Liver (tissue), 9 donors: ENCODE results near the gene KAT6B. TPM values are rescaled to one million over a fixed set of nuclear protein-coding genes. Genes with fewer than 3 reads are reported as not detected.

Experiments used
- DNase-seq: peaks from one replicate; pipeline ENCODE4 v3.0.0-alpha.2; 2017; ENCODE audit warnings: low spot score
- H3K27ac ChIP-seq, 2 donors: one replicate each; pipeline ENCODE4 v1.7.0; 2013; ENCODE audit warnings: inconsistent platforms in 2 of 2, low read length in 2 of 2, control low read depth in 1 of 2, low read depth in 1 of 2, mild to moderate bottlenecking in 1 of 2
- H3K27me3 ChIP-seq, 4 donors: one replicate each; pipeline versions ENCODE4 v1.6.1 to v1.7.0; 2013; ENCODE audit warnings: low read length in 3 of 4, inconsistent platforms in 1 of 4, mild to moderate bottlenecking in 1 of 4, moderate library complexity in 1 of 4; ENCODE audit not compliant: control insufficient read depth in 4 of 4, insufficient read depth in 4 of 4
- H3K36me3 ChIP-seq, 4 donors: one replicate each; pipeline versions ENCODE4 v1.6.1 to v1.7.0; 2013; ENCODE audit warnings: low read length in 3 of 4, mild to moderate bottlenecking in 3 of 4, low read depth in 1 of 4, moderate library complexity in 1 of 4; ENCODE audit not compliant: control insufficient read depth in 4 of 4, insufficient read depth in 3 of 4
- H3K4me1 ChIP-seq, 4 donors: one replicate each; pipeline versions ENCODE4 v1.6.1 to v1.7.0; 2013; ENCODE audit warnings: low read length in 3 of 4, mild to moderate bottlenecking in 3 of 4, moderate library complexity in 1 of 4; ENCODE audit not compliant: control insufficient read depth in 4 of 4, insufficient read depth in 4 of 4
- H3K4me3 ChIP-seq, 3 donors: one replicate each; pipeline versions ENCODE4 v1.6.1 to v1.7.0; 2013; ENCODE audit warnings: low read length in 3 of 3, control low read depth in 1 of 3, low read depth in 1 of 3, mild to moderate bottlenecking in 1 of 3
- H3K9ac ChIP-seq, 2 donors: one replicate each; pipeline ENCODE4 v1.7.0; 2013; ENCODE audit warnings: low read length in 2 of 2, mild to moderate bottlenecking in 2 of 2, moderate library complexity in 2 of 2, control low read depth in 1 of 2, low read depth in 1 of 2
- H3K9me3 ChIP-seq, 4 donors: one replicate each; pipeline versions ENCODE4 v1.6.1 to v1.7.0; 2013; ENCODE audit warnings: low read length in 3 of 4; ENCODE audit not compliant: control insufficient read depth in 4 of 4
- EGR1 ChIP-seq, 2 donors: IDR thresholded peaks; 2 replicates each; pipeline ENCODE4 v1.6.1; 2016 to 2018; ENCODE audit warnings: antibody characterized with exemption in 2 of 2, low read depth in 2 of 2
- GABPA ChIP-seq, 2 donors: IDR thresholded peaks in 1 of 2; conservative IDR thresholded peaks in 1 of 2; 2 replicates each; pipeline ENCODE4 v1.6.1; 2016; ENCODE audit warnings: antibody characterized with exemption in 2 of 2, mild to moderate bottlenecking in 1 of 2, moderate library complexity in 1 of 2
- HNF4A ChIP-seq, 2 donors: conservative IDR thresholded peaks; 2 replicates each; pipeline ENCODE4 v1.6.1; 2016; ENCODE audit warnings: antibody characterized with exemption in 2 of 2, mild to moderate bottlenecking in 2 of 2
- HNF4G ChIP-seq: IDR thresholded peaks from 2 replicates; pipeline ENCODE4 v1.6.1; 2016; ENCODE audit warnings: antibody characterized with exemption
- JUND ChIP-seq, 2 donors: IDR thresholded peaks; 2 replicates each; pipeline ENCODE4 v1.6.1; 2016; ENCODE audit warnings: antibody characterized with exemption in 2 of 2
- RAD21 ChIP-seq, 2 donors: IDR thresholded peaks; 2 replicates each; pipeline ENCODE4 v1.6.1; 2016; ENCODE audit warnings: antibody characterized with exemption in 2 of 2, mild to moderate bottlenecking in 2 of 2
- RXRA ChIP-seq, 2 donors: IDR thresholded peaks; 2 replicates each; pipeline ENCODE4 v1.6.1; 2017 to 2018; ENCODE audit warnings: antibody characterized with exemption in 2 of 2, mild to moderate bottlenecking in 1 of 2
- SP1 ChIP-seq: IDR thresholded peaks from 2 replicates; pipeline ENCODE4 v1.6.1; 2018; ENCODE audit warnings: antibody characterized with exemption, mild to moderate bottlenecking
- WGBS: extraction: QIAGEN DNeasy Blood & Tissue Kit; methylation state at CpG from one replicate; pipeline ENCODE4 v1.1.7; 2013; 5-methylcytosine and 5-hydroxymethylcytosine counted together
- polyA plus RNA-seq, 2 donors: library from polyadenylated mRNA; stranded (reverse) in 1 of 2; unstranded in 1 of 2; fragments of 200-250 nt in 1 of 2; fragments of >200 nt in 1 of 2; fragmentation: Nextera tagmentation in 1 of 2; extraction: Ambion mirVana in 1 of 2; gene quantifications; one replicate each; pipeline versions ENCODE4 v1.2.1 to v1.2.3, GENCODE V29; 2013 to 2015
- total RNA-seq, 2 donors: library from RNA; depleted of rRNA; stranded (reverse); fragments of >200 nt; gene quantifications; one replicate each; pipeline ENCODE4 v1.2.3, GENCODE V29; 2014
- TF ChIP-seq, protein P1 (sequence below): IDR thresholded peaks from 2 replicates; pipeline ENCODE4 v1.6.1; 2016; ENCODE audit warnings: antibody characterized with exemption, mild to moderate bottlenecking
- TF ChIP-seq, protein P2 (sequence below): IDR thresholded peaks from 2 replicates; pipeline ENCODE4 v1.6.1; 2016; ENCODE audit warnings: antibody characterized with exemption
- TF ChIP-seq, protein P3 (sequence below): IDR thresholded peaks from 2 replicates; pipeline ENCODE4 v1.6.1; 2016; ENCODE audit warnings: antibody characterized with exemption
- donor health status: healthy.
- donor health status: healthy.
- donor health status: healthy.
- donor health status: healthy.
- donor health status: healthy.

Gene KAT6B
- total and polyA plus RNA-seq, 4 donors: 2.0 to 21.2 (median 8.8) TPM

DNA sequence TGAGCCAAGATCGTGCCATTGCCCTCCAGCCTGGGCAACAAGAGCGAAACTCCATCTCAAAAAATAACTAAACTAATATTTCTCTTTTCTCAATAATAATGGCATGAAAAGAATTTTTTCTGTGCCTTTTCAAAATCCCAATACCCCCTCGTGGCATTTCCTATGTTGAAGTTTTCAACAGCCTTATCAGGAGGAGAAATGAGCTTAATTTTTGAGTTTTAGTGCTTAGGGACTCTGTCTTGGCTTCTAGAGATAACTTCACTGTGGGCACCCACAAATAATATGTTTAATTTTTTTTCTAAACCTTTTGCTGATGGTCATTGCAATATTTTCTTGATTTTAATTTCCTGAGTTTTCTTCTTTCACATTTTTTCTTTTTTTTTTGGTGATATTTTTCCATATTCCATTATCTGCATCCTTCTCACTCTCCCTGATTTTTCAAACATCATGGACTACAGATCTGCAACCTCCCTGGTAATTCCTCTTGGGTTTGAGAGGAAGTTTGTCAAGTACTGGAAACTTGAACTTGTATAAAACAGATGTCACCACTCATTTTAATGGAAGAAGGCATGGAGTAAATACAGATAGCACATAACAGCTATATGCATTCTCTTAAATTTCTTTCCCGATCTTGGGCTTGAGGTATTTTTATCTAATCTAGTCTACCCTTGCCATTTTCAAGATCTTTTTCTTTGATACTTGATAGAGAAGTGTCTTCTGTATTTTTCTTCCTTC is 84.0 kb downstream of the KAT6B start (continued):
- TF ChIP-seq, protein P1, sequence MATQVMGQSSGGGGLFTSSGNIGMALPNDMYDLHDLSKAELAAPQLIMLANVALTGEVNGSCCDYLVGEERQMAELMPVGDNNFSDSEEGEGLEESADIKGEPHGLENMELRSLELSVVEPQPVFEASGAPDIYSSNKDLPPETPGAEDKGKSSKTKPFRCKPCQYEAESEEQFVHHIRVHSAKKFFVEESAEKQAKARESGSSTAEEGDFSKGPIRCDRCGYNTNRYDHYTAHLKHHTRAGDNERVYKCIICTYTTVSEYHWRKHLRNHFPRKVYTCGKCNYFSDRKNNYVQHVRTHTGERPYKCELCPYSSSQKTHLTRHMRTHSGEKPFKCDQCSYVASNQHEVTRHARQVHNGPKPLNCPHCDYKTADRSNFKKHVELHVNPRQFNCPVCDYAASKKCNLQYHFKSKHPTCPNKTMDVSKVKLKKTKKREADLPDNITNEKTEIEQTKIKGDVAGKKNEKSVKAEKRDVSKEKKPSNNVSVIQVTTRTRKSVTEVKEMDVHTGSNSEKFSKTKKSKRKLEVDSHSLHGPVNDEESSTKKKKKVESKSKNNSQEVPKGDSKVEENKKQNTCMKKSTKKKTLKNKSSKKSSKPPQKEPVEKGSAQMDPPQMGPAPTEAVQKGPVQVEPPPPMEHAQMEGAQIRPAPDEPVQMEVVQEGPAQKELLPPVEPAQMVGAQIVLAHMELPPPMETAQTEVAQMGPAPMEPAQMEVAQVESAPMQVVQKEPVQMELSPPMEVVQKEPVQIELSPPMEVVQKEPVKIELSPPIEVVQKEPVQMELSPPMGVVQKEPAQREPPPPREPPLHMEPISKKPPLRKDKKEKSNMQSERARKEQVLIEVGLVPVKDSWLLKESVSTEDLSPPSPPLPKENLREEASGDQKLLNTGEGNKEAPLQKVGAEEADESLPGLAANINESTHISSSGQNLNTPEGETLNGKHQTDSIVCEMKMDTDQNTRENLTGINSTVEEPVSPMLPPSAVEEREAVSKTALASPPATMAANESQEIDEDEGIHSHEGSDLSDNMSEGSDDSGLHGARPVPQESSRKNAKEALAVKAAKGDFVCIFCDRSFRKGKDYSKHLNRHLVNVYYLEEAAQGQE: no peak
- TF ChIP-seq SP1 (no peak), HNF4G (no peak), HNF4A (conservative IDR thresholded peaks at IDR 0.05) (no peak)

DNA sequence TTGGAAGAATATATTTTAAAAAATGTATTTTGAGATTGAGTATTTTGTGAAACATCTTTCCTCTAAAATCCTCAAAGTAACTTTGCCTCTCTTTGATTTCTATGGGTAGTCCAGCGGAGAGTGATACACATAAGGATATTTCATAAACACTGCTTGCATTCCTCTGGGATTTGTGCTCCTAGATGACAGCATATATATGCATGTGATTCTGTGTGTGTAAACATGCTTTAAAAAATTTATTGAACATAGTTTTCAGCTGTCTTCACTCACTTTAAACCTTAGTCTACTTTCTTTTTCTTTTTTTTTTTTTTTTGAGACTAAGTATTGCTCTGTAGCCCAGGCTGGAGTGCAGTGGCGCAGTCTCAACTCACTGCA is 84.6 kb downstream of the KAT6B start:
- Histone ChIP-seq H3K4me1 (peaks cover 0 to 8% (median 3%) of the 10 kb centered on the region in 4 donors), H3K9ac (no peak overlapping the region), H3K9me3 (no peaks in the 10 kb centered on the region), H3K4me3 (no peak overlapping the region), H3K36me3 (no peaks in the 10 kb centered on the region), H3K27me3 (no peaks in the 10 kb centered on the region), H3K27ac (no peak overlapping the region)
- no peak for DNase-seq
- no peak for TF ChIP-seq SP1
- TF ChIP-seq GABPA (IDR thresholded peaks at IDR 0.05 in 1 of 2, conservative IDR thresholded peaks at IDR 0.05 in 1 of 2): no peak
- TF ChIP-seq JUND (IDR thresholded peaks at IDR 0.05): no peak
- TF ChIP-seq, protein P2, sequence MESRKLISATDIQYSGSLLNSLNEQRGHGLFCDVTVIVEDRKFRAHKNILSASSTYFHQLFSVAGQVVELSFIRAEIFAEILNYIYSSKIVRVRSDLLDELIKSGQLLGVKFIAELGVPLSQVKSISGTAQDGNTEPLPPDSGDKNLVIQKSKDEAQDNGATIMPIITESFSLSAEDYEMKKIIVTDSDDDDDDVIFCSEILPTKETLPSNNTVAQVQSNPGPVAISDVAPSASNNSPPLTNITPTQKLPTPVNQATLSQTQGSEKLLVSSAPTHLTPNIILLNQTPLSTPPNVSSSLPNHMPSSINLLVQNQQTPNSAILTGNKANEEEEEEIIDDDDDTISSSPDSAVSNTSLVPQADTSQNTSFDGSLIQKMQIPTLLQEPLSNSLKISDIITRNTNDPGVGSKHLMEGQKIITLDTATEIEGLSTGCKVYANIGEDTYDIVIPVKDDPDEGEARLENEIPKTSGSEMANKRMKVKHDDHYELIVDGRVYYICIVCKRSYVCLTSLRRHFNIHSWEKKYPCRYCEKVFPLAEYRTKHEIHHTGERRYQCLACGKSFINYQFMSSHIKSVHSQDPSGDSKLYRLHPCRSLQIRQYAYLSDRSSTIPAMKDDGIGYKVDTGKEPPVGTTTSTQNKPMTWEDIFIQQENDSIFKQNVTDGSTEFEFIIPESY: no peak
- TF ChIP-seq, protein P1: no peak
- TF ChIP-seq, protein P3, sequence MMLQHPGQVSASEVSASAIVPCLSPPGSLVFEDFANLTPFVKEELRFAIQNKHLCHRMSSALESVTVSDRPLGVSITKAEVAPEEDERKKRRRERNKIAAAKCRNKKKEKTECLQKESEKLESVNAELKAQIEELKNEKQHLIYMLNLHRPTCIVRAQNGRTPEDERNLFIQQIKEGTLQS: no peak
- no peak for TF ChIP-seq EGR1 (IDR thresholded peaks at IDR 0.05; ENCODE audit: low read depth in 2 of 2)
- no peak for TF ChIP-seq RAD21 (IDR thresholded peaks at IDR 0.05)
- no peak for TF ChIP-seq RXRA (IDR thresholded peaks at IDR 0.05)
- 97% methylated on average over 2 of the region's 2 CpGs for WGBS
